PC-3 (cell line): Measurements from ENCODE around the gene FAM114A1. TPM values are rescaled to one million over a fixed set of nuclear protein-coding genes. Genes with fewer than 3 reads are reported as not detected.
A peak's percentile ranks its signal among the peaks of the same experiment; 100 is the strongest.

Experiments used
- ATAC-seq: fragments of 200-7000 bp; cut with Tn5 transposase; 2 replicates; pipeline ENCODE4 v1.9.1; 2020; ENCODE audit warnings: mild to moderate bottlenecking, moderate library complexity
- BruUV-seq: library from RNA; stranded (reverse); fragments of 400-500 nt; replicated peaks from 2 replicates; lab custom pipeline; 2021; lab: Mats Ljungman, UMichigan
- CTCF ChIA-PET: fragments of 300-600 bp; sonication (Branson Sonifier 250); formaldehyde crosslinking; loops from one replicate; lab custom pipeline; 2022; ENCODE audit warnings: antibody characterized with exemption; lab: Charles Lee
- POLR2A ChIA-PET: fragments of 300-600 bp; sonication (Branson Sonifier 250); formaldehyde crosslinking; loops from one replicate; lab custom pipeline; 2022; ENCODE audit warnings: antibody characterized with exemption; ENCODE audit not compliant: unreplicated experiment; lab: Charles Lee
- DNase-seq: peaks from one replicate; pipeline ENCODE4 v3.0.0-alpha.2; 2015
- H2AFZ ChIP-seq: fragments of 300-600 bp; sonication (generic); 2 replicates; pipeline ENCODE4 v1.6.0; 2016; ENCODE audit warnings: antibody characterized with exemption, low read length
- H3F3A ChIP-seq: fragments of 300-600 bp; sonication (generic); one replicate; pipeline ENCODE4 v1.6.0; 2017; ENCODE audit warnings: antibody characterized with exemption, low read length, control low read depth, mild to moderate bottlenecking; ENCODE audit not compliant: unreplicated experiment
- H3K27ac ChIP-seq: fragments of 300-600 bp; sonication (generic); 2 replicates; pipeline ENCODE4 v1.5.1; 2016; ENCODE audit warnings: mild to moderate bottlenecking, low read length
- H3K27me3 ChIP-seq: fragments of 300-600 bp; sonication (generic); 2 replicates; pipeline ENCODE4 v1.6.1; 2016; ENCODE audit warnings: low read length, mixed read lengths
- H3K36me3 ChIP-seq: fragments of 300-600 bp; sonication (generic); 2 replicates; pipeline ENCODE4 v1.6.1; 2016; ENCODE audit warnings: low read depth, mixed run types, low read length, mixed read lengths
- H3K4me1 ChIP-seq: fragments of 300-600 bp; sonication (generic); 2 replicates; pipeline ENCODE4 v1.5.1; 2016; ENCODE audit warnings: low read length; ENCODE audit not compliant: insufficient read depth
- H3K4me2 ChIP-seq: fragments of 300-600 bp; sonication (generic); 2 replicates; pipeline ENCODE4 v1.6.0; 2016; ENCODE audit warnings: low read length
- H3K4me3 ChIP-seq: fragments of 300-600 bp; sonication (generic); 2 replicates; pipeline ENCODE4 v1.5.1; 2016; ENCODE audit warnings: mild to moderate bottlenecking, low read length, mixed read lengths
- H3K79me2 ChIP-seq: fragments of 300-600 bp; sonication (generic); 2 replicates; pipeline ENCODE4 v1.6.1; 2017; ENCODE audit warnings: low read length, mixed read lengths
- H3K9ac ChIP-seq: fragments of 300-600 bp; sonication (generic); 2 replicates; pipeline ENCODE4 v1.6.0; 2016; ENCODE audit warnings: mild to moderate bottlenecking, low read length
- H3K9me2 ChIP-seq: fragments of 300-600 bp; sonication (generic); replicated peaks from 2 replicates; pipeline ENCODE4 v1.6.1; 2016; ENCODE audit warnings: mixed run types, low read length, mixed read lengths
- H3K9me3 ChIP-seq: fragments of 300-600 bp; sonication (generic); 2 replicates; pipeline ENCODE4 v1.6.1; 2016; ENCODE audit warnings: low read length, mixed read lengths
- H4K20me1 ChIP-seq: fragments of 300-600 bp; sonication (generic); 2 replicates; pipeline ENCODE4 v1.6.1; 2016; ENCODE audit warnings: low read length, mixed read lengths
- EZH2 ChIP-seq: fragments of 300-600 bp; sonication (generic); IDR thresholded peaks from one replicate; pipeline ENCODE4 v1.6.1; 2017; ENCODE audit warnings: antibody characterized with exemption, mild to moderate bottlenecking, low read length; ENCODE audit not compliant: unreplicated experiment
- EZH2phosphoT487 ChIP-seq: fragments of 300-600 bp; sonication (generic); IDR thresholded peaks from 2 replicates; pipeline ENCODE4 v1.6.1; 2018; ENCODE audit warnings: mild to moderate bottlenecking, antibody characterized with exemption, low read length, borderline replicate concordance
- intact Hi-C: fragments of 100-400 bp; cut with micrococcal nuclease; formaldehyde crosslinking; loops from 2 replicates; pipeline ENCODE4 v1.9.0; 2023
- total RNA-seq: library from RNA; depleted of rRNA; stranded (reverse); fragments of >200 nt; gene quantifications from 2 replicates; pipeline ENCODE4 v1.2.3, GENCODE V29; 2014
- TF ChIP-seq, protein P1 (sequence below): fragments of 300-600 bp; sonication (generic); conservative IDR thresholded peaks from 2 replicates; pipeline ENCODE4 v1.5.1; 2017; ENCODE audit warnings: antibody characterized with exemption, low read depth, mild to moderate bottlenecking, low read length

FAM114A1 gene
- total RNA-seq, 1 experiment from 2014 or later = 25.0 TPM

- H3K9me3 ChIP-seq = no peaks in the 10 kb centered on the region
- no peaks in the 10 kb centered on the region for H3K79me2 ChIP-seq
- CTCF ChIA-PET = no interaction called here
- ATAC-seq (no peak), DNase-seq (no peak)
- H3K9ac ChIP-seq = no peak overlapping the region
- no peaks in the 10 kb centered on the region for H4K20me1 ChIP-seq
- TF ChIP-seq, protein P1, sequence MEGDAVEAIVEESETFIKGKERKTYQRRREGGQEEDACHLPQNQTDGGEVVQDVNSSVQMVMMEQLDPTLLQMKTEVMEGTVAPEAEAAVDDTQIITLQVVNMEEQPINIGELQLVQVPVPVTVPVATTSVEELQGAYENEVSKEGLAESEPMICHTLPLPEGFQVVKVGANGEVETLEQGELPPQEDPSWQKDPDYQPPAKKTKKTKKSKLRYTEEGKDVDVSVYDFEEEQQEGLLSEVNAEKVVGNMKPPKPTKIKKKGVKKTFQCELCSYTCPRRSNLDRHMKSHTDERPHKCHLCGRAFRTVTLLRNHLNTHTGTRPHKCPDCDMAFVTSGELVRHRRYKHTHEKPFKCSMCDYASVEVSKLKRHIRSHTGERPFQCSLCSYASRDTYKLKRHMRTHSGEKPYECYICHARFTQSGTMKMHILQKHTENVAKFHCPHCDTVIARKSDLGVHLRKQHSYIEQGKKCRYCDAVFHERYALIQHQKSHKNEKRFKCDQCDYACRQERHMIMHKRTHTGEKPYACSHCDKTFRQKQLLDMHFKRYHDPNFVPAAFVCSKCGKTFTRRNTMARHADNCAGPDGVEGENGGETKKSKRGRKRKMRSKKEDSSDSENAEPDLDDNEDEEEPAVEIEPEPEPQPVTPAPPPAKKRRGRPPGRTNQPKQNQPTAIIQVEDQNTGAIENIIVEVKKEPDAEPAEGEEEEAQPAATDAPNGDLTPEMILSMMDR = no peak
- no peak for TF ChIP-seq EZH2phosphoT487
- TF ChIP-seq EZH2 = no peak
- H3K27me3 ChIP-seq = no peaks in the 10 kb centered on the region
- no peak overlapping the region for H3K27ac ChIP-seq
- POLR2A ChIA-PET = no interaction called here
- H3K9me2 ChIP-seq = no peaks in the 10 kb centered on the region
- peaks cover 4% of the 10 kb centered on the region; the same call in 1 of the 2 replicates for H3K4me1 ChIP-seq
- H3K36me3 ChIP-seq = no peaks in the 10 kb centered on the region
- no TSS peak for BruUV-seq
- no peak overlapping the region for H2AFZ ChIP-seq
- no peak overlapping the region for H3K4me2 ChIP-seq
- intact Hi-C loops = no loop called here
- no peak overlapping the region for H3K4me3 ChIP-seq
- H3F3A ChIP-seq = no peaks in the 10 kb centered on the region
Measured at GRCh38 chr4:38842994-38843393, 24.6 kb upstream of the FAM114A1 start.

DNA sequence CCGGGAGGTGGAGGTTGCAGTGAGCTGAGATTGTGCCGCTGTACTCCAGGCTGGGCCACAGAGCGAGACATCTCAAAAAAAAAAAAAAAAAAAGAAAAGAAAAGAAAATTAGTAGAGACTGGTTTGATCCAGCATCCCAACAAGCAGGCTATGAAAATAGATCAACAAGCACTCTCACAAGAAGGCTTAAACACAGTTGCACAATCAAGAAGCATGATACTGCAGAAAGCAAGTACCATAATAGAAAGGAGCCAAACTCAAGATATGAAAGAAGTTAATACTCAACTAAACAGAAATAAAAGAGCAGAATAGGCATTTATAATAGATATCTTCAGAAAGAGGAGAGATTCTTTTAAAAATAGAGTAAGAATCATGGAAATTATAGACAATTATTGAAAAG lies 21.6 kb upstream of the FAM114A1 start:
- Histone ChIP-seq H3K4me1 (no peaks in the 10 kb centered on the region), H3K9me3 (no peaks in the 10 kb centered on the region), H3K36me3 (no peaks in the 10 kb centered on the region), H3K9ac (no peak overlapping the region), H4K20me1 (no peaks in the 10 kb centered on the region), H3K27ac (no peak overlapping the region), H3K4me2 (no peak overlapping the region), H3K9me2 (no peaks in the 10 kb centered on the region), H3F3A (no peaks in the 10 kb centered on the region), H3K4me3 (no peak overlapping the region), H3K79me2 (no peaks in the 10 kb centered on the region), H2AFZ (no peak overlapping the region), H3K27me3 (no peaks in the 10 kb centered on the region)
- BruUV-seq = no TSS peak
- intact Hi-C loops = no loop called here
- CTCF ChIA-PET = no interaction called here
- TF ChIP-seq, protein P1 = no peak
- TF ChIP-seq EZH2 (no peak), EZH2phosphoT487 (no peak)
- ATAC-seq = no peak
- DNase-seq = no peak
- POLR2A ChIA-PET = no interaction called here

DNA sequence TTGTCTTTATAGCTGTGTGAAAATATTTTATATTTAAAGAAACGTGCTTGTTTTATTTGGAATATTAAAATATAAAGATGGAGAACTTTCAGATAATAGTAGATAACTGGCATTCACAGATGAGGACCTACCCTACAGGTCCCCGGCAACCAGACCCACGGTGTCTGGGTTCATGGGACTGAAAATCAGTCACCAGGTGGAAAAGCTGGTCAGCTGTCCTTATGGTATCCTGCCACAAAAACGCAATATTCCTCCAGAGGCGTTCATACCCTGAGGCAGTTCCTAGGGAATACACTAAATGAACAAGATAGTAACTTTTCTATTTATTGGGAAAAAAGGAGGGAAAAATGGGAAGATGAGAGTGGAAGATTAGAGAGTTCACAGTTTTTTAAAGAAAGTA lies 12.1 kb upstream of the FAM114A1 start:
- intact Hi-C loops = loop anchor here (5.0 kb wide), 1 partner anchor 68 kb away; no protein-coding TSS in a partner anchor
- peak overlapping the region; percentile 71 for H2AFZ ChIP-seq
- peaks cover 5% of the 10 kb centered on the region for H3F3A ChIP-seq
- H3K27me3 ChIP-seq = no peaks in the 10 kb centered on the region
- H3K9ac ChIP-seq = peak overlapping the region; percentile 47; the same call in 1 of the 2 replicates
- DNase-seq (no peak), ATAC-seq (no peak)
- H3K4me3 ChIP-seq = peak overlapping the region; percentile 69; the same call in 1 of the 2 replicates
- H3K4me1 ChIP-seq = peaks cover 15% of the 10 kb centered on the region
- POLR2A ChIA-PET = no interaction called here
- no peaks in the 10 kb centered on the region for H4K20me1 ChIP-seq
- peak overlapping the region; percentile 88 for H3K4me2 ChIP-seq
- no TSS peak for BruUV-seq
- H3K79me2 ChIP-seq = no peaks in the 10 kb centered on the region
- peak overlapping the region; percentile 91; the same call in 1 of the 2 replicates for H3K27ac ChIP-seq
- no peaks in the 10 kb centered on the region for H3K36me3 ChIP-seq
- CTCF ChIA-PET = interaction anchor here (0.9 kb wide), 1 partner anchor 96 kb away, joined by 3 read pairs; no protein-coding TSS in a partner anchor
- TF ChIP-seq EZH2 = no peak
- TF ChIP-seq EZH2phosphoT487 = no peak
- TF ChIP-seq, protein P1 = no peak
- no peaks in the 10 kb centered on the region for H3K9me3 ChIP-seq
- H3K9me2 ChIP-seq = no peaks in the 10 kb centered on the region
